Endodermal cell (in vitro differentiated cells): ENCODE results near the gene DIPK1C. TPM values are rescaled to one million over a fixed set of nuclear protein-coding genes. Genes with fewer than 3 reads are reported as not detected.

ENCODE experiments used
- DNase-seq: peaks from one replicate; pipeline ENCODE4 v3.0.0-alpha.2; 2017
- H3K27ac ChIP-seq: 2 replicates; pipeline ENCODE4 v1.5.1; 2013; ENCODE audit warnings: mild to moderate bottlenecking, low read depth, low read length, moderate library complexity
- H3K27me3 ChIP-seq: 2 replicates; pipeline ENCODE4 v1.6.1; 2013; ENCODE audit warnings: mild to moderate bottlenecking, low read length, moderate library complexity; ENCODE audit not compliant: insufficient read depth, control insufficient read depth, poor library complexity, severe bottlenecking
- H3K36me3 ChIP-seq: 2 replicates; pipeline ENCODE4 v1.7.0; 2013; ENCODE audit warnings: mild to moderate bottlenecking, low read length, moderate library complexity; ENCODE audit not compliant: control insufficient read depth, insufficient read depth
- H3K4me1 ChIP-seq: one replicate; pipeline ENCODE4 v1.7.0; 2013; ENCODE audit warnings: low read length; ENCODE audit not compliant: control insufficient read depth, insufficient read depth
- H3K4me3 ChIP-seq: 2 replicates; pipeline ENCODE4 v1.5.1; 2013; ENCODE audit warnings: mild to moderate bottlenecking, low read length, moderate library complexity
- H3K9ac ChIP-seq: 2 replicates; pipeline ENCODE4 v1.6.1; 2013; ENCODE audit warnings: mild to moderate bottlenecking, low read length, moderate library complexity; ENCODE audit not compliant: poor library complexity, severe bottlenecking; ENCODE audit errors: extremely low read depth
- H3K9me3 ChIP-seq: 2 replicates; pipeline ENCODE4 v1.6.1; 2013; ENCODE audit warnings: mild to moderate bottlenecking, low read length, moderate library complexity; ENCODE audit not compliant: control insufficient read depth
- H3K27ac Mint-ChIP-seq: 2 replicates; pipeline ENCODE4 v1.8.0; 2020; ENCODE audit warnings: mixed read lengths
- H3K27me3 Mint-ChIP-seq: 2 replicates; pipeline ENCODE4 v1.8.0; 2021; ENCODE audit warnings: mild to moderate bottlenecking, mixed read lengths; ENCODE audit not compliant: insufficient read depth
- H3K36me3 Mint-ChIP-seq: 2 replicates; pipeline ENCODE4 v1.8.0; 2020; ENCODE audit warnings: low read depth, mixed read lengths
- H3K4me1 Mint-ChIP-seq: 2 replicates; pipeline ENCODE4 v1.8.0; 2020; ENCODE audit warnings: mixed read lengths
- H3K4me3 Mint-ChIP-seq: 2 replicates; pipeline ENCODE4 v1.8.0; 2020; ENCODE audit warnings: mild to moderate bottlenecking, moderate library complexity, mixed read lengths
- H3K9me3 Mint-ChIP-seq: 2 replicates; pipeline ENCODE4 v1.8.0; 2020; ENCODE audit warnings: mild to moderate bottlenecking, mixed read lengths
- CTCF ChIP-seq: fragments of 200-600 bp; sonication (generic); conservative IDR thresholded peaks from 2 replicates; pipeline ENCODE4 v1.5.0; 2021; ENCODE audit warnings: antibody characterized with exemption, mild to moderate bottlenecking
- WGBS, 2 experiments: methylation state at CpG; one replicate each; pipeline versions ENCODE4 v1.1.5 to v1.1.7; 2013; ENCODE audit warnings: missing lambda C conversion rate in 2 of 2, mixed read lengths in 1 of 2; ENCODE audit not compliant: insufficient coverage in 1 of 2, insufficient read length in 1 of 2; 5-methylcytosine and 5-hydroxymethylcytosine counted together
- total RNA-seq, 2 donors: library from RNA; stranded (reverse); fragmentation: NEBNext Ultra II Directional in 1 of 2; extraction: Animal tissue kit (Norgen Biotek cat#: 25700) in 1 of 2; gene quantifications; 2 replicates in 1 of 2; 3 replicates in 1 of 2; pipeline ENCODE4 v1.2.1, GENCODE V29; 2021

The DIPK1C gene
- total RNA-seq, 2 donors from 2014 or later: 0.13 TPM; not detected in 1

DNA sequence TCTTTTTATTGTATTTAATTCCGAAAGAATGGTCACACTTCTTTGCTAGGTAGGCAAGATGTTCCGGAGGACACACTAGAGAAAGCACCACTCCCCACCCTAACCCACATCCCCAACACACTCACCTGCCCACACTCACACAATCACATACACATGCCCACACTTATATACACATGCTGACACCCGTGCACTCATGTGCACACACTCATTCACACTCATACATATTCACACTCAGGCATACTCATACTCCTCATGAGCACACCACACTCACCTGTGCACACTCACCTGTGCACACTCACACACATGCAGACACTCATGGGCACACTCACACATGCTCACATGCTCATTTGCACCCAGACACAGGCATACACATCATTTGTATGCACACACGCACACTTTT is 21.4 kb downstream of the DIPK1C start:
- Histone ChIP-seq H3K27ac (no peak overlapping the region), H3K27me3 (no peaks in the 10 kb centered on the region), H3K36me3 (no peaks in the 10 kb centered on the region), H3K9ac (no peak overlapping the region), H3K4me1 (no peaks in the 10 kb centered on the region), H3K9me3 (no peaks in the 10 kb centered on the region), H3K4me3 (no peak overlapping the region)
- DNase-seq: no peak
- no peak overlapping the region for H3K4me3 Mint-ChIP-seq
- H3K27me3 Mint-ChIP-seq: peaks cover 3% of the 10 kb centered on the region
- TF ChIP-seq CTCF: no peak
- no peak overlapping the region for H3K27ac Mint-ChIP-seq
- H3K9me3 Mint-ChIP-seq: no peaks in the 10 kb centered on the region
- WGBS, 2 experiments: 84 to 96% methylated on average over 2 to 4 of the region's 4 CpGs
- H3K4me1 Mint-ChIP-seq: peaks cover 6% of the 10 kb centered on the region
- no peaks in the 10 kb centered on the region for H3K36me3 Mint-ChIP-seq

DNA sequence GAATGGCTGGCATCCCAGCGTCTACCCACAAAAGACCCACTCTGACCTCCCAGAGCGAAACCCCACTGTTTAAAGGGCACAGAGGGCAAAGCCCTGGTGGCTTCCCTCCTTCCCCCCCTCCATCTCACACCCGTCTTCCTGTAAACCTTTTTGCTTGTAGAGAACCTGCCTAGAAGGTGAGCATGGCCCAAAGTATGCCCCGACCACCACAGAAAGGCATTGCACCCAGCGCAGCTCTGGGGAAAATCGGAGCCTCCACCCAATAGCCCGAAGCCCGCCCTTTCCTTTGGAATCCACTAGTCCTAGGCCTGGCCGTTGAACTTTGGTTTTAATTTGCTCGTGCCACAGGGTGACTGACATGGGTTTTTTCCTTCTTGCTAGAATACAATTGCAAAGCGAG is 22.6 kb downstream of the DIPK1C start:
- H3K9ac ChIP-seq: no peak overlapping the region
- H3K36me3 ChIP-seq: no peaks in the 10 kb centered on the region
- WGBS, 2 experiments: 90 to 94% methylated on average over 7 to 11 of the region's 11 CpGs
- no peaks in the 10 kb centered on the region for H3K27me3 ChIP-seq
- Mint-ChIP-seq H3K9me3 (no peaks in the 10 kb centered on the region), H3K27me3 (peaks cover 3% of the 10 kb centered on the region), H3K4me3 (no peak overlapping the region), H3K4me1 (peaks cover 13% of the 10 kb centered on the region), H3K27ac (no peak overlapping the region), H3K36me3 (no peaks in the 10 kb centered on the region)
- H3K4me3 ChIP-seq: no peak overlapping the region
- H3K4me1 ChIP-seq: no peaks in the 10 kb centered on the region
- no peak for DNase-seq
- H3K27ac ChIP-seq: no peak overlapping the region
- no peak for TF ChIP-seq CTCF
- H3K9me3 ChIP-seq: no peaks in the 10 kb centered on the region

DNA sequence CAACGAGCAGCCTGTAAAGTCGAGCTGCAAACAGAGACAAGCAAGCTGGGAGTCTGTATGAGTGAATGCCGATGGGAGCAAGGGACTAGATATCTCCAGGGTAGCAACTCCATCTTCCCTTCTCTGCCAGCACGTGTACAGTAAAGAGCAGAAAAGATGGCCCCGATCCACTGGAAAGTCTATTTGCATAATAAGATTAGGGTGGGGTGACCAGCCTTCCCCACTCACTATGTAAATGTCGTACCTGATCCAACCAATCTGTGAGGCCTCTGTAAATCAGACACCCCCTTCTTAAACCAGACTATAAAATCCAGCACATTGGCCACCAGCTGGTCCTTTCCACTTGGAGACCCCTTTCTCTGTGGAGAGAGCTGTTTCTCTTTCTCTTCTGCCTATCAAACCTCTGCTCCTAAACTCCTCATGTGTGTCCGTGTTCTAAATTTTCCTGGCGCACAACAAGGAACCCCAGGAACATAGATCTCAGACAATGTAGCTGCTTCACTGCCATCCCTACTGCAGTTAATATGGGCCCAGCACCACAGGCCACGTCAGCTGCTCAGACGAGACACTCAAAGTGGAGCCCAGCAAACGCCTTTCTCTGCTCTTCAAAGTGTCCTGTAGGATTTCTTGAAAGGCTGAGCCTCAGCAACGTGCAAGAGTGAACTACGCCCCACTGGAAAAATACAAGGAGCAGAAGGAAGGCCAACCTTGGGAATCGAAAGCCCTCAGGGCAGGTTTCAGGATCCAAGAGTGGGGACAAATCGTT is 26.1 kb downstream of the DIPK1C start:
- no peak overlapping the region for H3K27ac ChIP-seq
- no peaks in the 10 kb centered on the region for H3K9me3 ChIP-seq
- no peak overlapping the region for H3K4me3 ChIP-seq
- Mint-ChIP-seq H3K4me3 (no peak overlapping the region), H3K27ac (no peak overlapping the region), H3K9me3 (peaks cover 3% of the 10 kb centered on the region), H3K4me1 (peaks cover 11% of the 10 kb centered on the region), H3K36me3 (no peaks in the 10 kb centered on the region), H3K27me3 (peaks cover 2% of the 10 kb centered on the region)
- H3K36me3 ChIP-seq: no peaks in the 10 kb centered on the region
- no peaks in the 10 kb centered on the region for H3K27me3 ChIP-seq
- no peak overlapping the region for H3K9ac ChIP-seq
- no peak for DNase-seq
- no peak for TF ChIP-seq CTCF
- H3K4me1 ChIP-seq: no peaks in the 10 kb centered on the region
- WGBS, 2 experiments: 77% methylated on average over 12 to 13 of the region's 15 CpGs
